ENCODE measurements around the gene PTPN1. TPM values are rescaled to one million over a fixed set of nuclear protein-coding genes. Genes with fewer than 3 reads are reported as not detected.

Gene PTPN1
- total RNA-seq, 2 experiments from 2014 or later, result 17.1 to 25.1 TPM

DNA sequence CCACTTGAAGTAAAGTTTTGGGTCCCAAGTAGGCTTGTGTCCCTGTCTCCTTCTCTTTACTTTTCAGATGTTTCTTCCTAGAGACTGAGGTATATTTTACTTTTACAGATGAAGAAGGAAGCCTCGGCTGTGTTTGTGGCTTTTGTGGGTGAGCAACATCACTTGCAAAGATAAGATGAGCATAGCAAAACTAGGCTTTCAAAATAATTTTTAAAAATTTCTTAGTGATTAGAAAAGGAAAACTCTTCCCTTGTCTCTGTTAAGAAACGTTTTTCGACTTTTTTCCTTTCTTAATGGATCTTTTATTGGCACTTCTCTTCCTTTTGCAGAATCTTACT, 7.6 kb downstream of the PTPN1 start:
- DNase-seq (ENCODE audit: low spot score), result no peak
- Histone ChIP-seq H3K9me2 (ENCODE audit: insufficient read depth, low read length) (no peaks in the 10 kb centered on the region), H3K4me3 (ENCODE audit: low read depth, low read length, poor library complexity, severe bottlenecking) (no peak overlapping the region), H4K20me1 (ENCODE audit: insufficient read depth, low read length) (peaks cover 71% of the 10 kb centered on the region), H3K36me3 (ENCODE audit: insufficient read depth, low read length) (no peaks in the 10 kb centered on the region; the same call in 1 of the 2 replicates), H3K9me3 (ENCODE audit: low read length) (no peaks in the 10 kb centered on the region), H3K4me1 (ENCODE audit: insufficient read depth, low read length, poor library complexity, severe bottlenecking) (peaks cover 26% of the 10 kb centered on the region), H3K4me2 (ENCODE audit: low read length) (no peak overlapping the region), H3K79me2 (ENCODE audit: insufficient read depth, low read depth, low read length) (peaks cover 34% of the 10 kb centered on the region; the same call in 1 of the 2 replicates), H3K27ac (ENCODE audit: low read depth, low read length, poor library complexity, severe bottlenecking) (no peak overlapping the region), H2AFZ (ENCODE audit: low read length) (no peak overlapping the region)
- ChIA-PET POLR2A (interaction anchor here (0.7 to 2.4 kb wide), 3 partner anchors 56 to 919 kb away, joined by 3 to 5 read pairs (median 3); no protein-coding TSS in a partner anchor), CTCF (ENCODE audit: unreplicated experiment) (no interaction called here)
- intact Hi-C loops (cut with micrococcal nuclease; ENCODE audit: unreplicated experiment), result no loop called here
- no TSS peak for BruUV-seq (replicated peaks)
- TF ChIP-seq, protein P1, sequence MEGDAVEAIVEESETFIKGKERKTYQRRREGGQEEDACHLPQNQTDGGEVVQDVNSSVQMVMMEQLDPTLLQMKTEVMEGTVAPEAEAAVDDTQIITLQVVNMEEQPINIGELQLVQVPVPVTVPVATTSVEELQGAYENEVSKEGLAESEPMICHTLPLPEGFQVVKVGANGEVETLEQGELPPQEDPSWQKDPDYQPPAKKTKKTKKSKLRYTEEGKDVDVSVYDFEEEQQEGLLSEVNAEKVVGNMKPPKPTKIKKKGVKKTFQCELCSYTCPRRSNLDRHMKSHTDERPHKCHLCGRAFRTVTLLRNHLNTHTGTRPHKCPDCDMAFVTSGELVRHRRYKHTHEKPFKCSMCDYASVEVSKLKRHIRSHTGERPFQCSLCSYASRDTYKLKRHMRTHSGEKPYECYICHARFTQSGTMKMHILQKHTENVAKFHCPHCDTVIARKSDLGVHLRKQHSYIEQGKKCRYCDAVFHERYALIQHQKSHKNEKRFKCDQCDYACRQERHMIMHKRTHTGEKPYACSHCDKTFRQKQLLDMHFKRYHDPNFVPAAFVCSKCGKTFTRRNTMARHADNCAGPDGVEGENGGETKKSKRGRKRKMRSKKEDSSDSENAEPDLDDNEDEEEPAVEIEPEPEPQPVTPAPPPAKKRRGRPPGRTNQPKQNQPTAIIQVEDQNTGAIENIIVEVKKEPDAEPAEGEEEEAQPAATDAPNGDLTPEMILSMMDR (conservative IDR thresholded peaks at IDR 0.05; ENCODE audit: low read length), result no peak
- no peak for TF ChIP-seq EZH2phosphoT487 (IDR thresholded peaks at IDR 0.05; ENCODE audit: borderline replicate concordance, low read depth, low read length)

- ChIA-PET POLR2A (interaction anchor here (0.7 to 1.4 kb wide), 2 partner anchors 15 to 919 kb away, joined by 3 to 4 read pairs; no protein-coding TSS in a partner anchor), CTCF (ENCODE audit: unreplicated experiment) (no interaction called here)
- no peak overlapping the region for H2AFZ ChIP-seq (ENCODE audit: low read length)
- TF ChIP-seq, protein P1 (conservative IDR thresholded peaks at IDR 0.05; ENCODE audit: low read length), result no peak
- no peak for TF ChIP-seq EZH2phosphoT487 (IDR thresholded peaks at IDR 0.05; ENCODE audit: borderline replicate concordance, low read depth, low read length)
- H3K4me1 ChIP-seq (ENCODE audit: insufficient read depth, low read length, poor library complexity, severe bottlenecking), result peaks cover 30% of the 10 kb centered on the region
- no peaks in the 10 kb centered on the region for H3K9me2 ChIP-seq (ENCODE audit: insufficient read depth, low read length)
- no peak for DNase-seq (ENCODE audit: low spot score)
- no peak overlapping the region for H3K4me2 ChIP-seq (ENCODE audit: low read length)
- intact Hi-C loops (cut with micrococcal nuclease; ENCODE audit: unreplicated experiment), result no loop called here
- peaks cover 69% of the 10 kb centered on the region for H4K20me1 ChIP-seq (ENCODE audit: insufficient read depth, low read length)
- no peaks in the 10 kb centered on the region for H3K9me3 ChIP-seq (ENCODE audit: low read length)
- no TSS peak for BruUV-seq (replicated peaks)
- H3K4me3 ChIP-seq (ENCODE audit: low read depth, low read length, poor library complexity, severe bottlenecking), result no peak overlapping the region
- H3K27ac ChIP-seq (ENCODE audit: low read depth, low read length, poor library complexity, severe bottlenecking), result no peak overlapping the region
- no peaks in the 10 kb centered on the region; the same call in 1 of the 2 replicates for H3K36me3 ChIP-seq (ENCODE audit: insufficient read depth, low read length)
- H3K79me2 ChIP-seq (ENCODE audit: insufficient read depth, low read depth, low read length), result peaks cover 31% of the 10 kb centered on the region; the same call in 1 of the 2 replicates
These were observed 8.1 kb downstream of the PTPN1 start for GRCh38 chr20:50518270-50518721.

DNA sequence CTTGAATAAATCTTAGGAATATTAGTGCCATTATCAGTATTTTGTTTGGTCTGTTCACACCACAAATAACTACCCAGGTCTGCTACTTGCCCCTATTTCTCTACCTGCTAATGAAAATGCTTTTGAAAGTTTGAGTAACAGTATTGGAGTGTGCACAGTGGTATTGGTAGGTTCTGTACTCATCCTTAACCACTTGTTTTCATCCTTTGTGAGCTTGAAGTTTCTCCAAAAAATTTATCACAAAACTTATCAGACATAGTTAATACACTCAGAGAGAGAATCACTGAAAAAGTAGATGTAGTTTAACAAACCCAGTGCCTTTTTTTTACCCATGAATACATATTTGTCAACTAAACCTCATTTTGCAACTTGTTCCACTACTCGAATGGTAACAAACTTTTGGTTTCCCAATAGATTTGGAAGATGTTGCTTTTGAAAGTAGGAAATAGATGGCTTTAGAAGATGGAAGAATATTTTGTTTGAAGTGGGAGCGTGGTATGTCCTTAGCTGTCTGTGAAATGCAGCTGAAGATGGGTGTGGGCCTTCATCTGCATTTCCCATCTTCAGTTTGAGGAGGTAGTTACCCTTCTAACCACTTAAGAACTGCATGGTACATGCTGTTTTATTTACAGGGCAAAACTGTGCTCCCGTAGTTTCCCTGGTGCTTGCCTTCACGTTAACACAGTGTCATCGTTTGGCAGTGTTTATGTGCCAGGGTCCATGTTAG, 9.0 kb downstream of the PTPN1 start:
- Histone ChIP-seq H3K79me2 (ENCODE audit: insufficient read depth, low read depth, low read length) (peaks cover 24% of the 10 kb centered on the region; the same call in 1 of the 2 replicates), H3K4me3 (ENCODE audit: low read depth, low read length, poor library complexity, severe bottlenecking) (no peak overlapping the region), H3K27ac (ENCODE audit: low read depth, low read length, poor library complexity, severe bottlenecking) (no peak overlapping the region), H4K20me1 (ENCODE audit: insufficient read depth, low read length) (peaks cover 69% of the 10 kb centered on the region), H3K9me2 (ENCODE audit: insufficient read depth, low read length) (no peaks in the 10 kb centered on the region), H3K4me1 (ENCODE audit: insufficient read depth, low read length, poor library complexity, severe bottlenecking) (peaks cover 37% of the 10 kb centered on the region), H3K9me3 (ENCODE audit: low read length) (no peaks in the 10 kb centered on the region), H3K4me2 (ENCODE audit: low read length) (no peak overlapping the region), H3K36me3 (ENCODE audit: insufficient read depth, low read length) (no peaks in the 10 kb centered on the region; the same call in 1 of the 2 replicates), H2AFZ (ENCODE audit: low read length) (no peak overlapping the region)
- CTCF ChIA-PET (ENCODE audit: unreplicated experiment), result no interaction called here
- no TSS peak for BruUV-seq (replicated peaks)
- intact Hi-C loops (cut with micrococcal nuclease; ENCODE audit: unreplicated experiment), result no loop called here
- no peak for TF ChIP-seq EZH2phosphoT487 (IDR thresholded peaks at IDR 0.05; ENCODE audit: borderline replicate concordance, low read depth, low read length)
- TF ChIP-seq, protein P1 (conservative IDR thresholded peaks at IDR 0.05; ENCODE audit: low read length), result no peak
- POLR2A ChIA-PET, result interaction anchor here (1.0 to 1.4 kb wide), 2 partner anchors 15 to 938 kb away, joined by 3 to 4 read pairs; no protein-coding TSS in a partner anchor
- no peak for DNase-seq (ENCODE audit: low spot score)
